Nephron progenitor cell (in vitro differentiated cells): Measurements from ENCODE around the gene LMAN1.

ENCODE experiments used
- DNase-seq: peaks from one replicate; pipeline ENCODE4 v3.0.0; 2021
- H3K27ac Mint-ChIP-seq: 2 replicates; pipeline ENCODE4 v1.8.0; 2021; ENCODE audit warnings: mild to moderate bottlenecking, moderate library complexity, mixed read lengths
- H3K27me3 Mint-ChIP-seq: 2 replicates; pipeline ENCODE4 v1.8.0; 2021; ENCODE audit warnings: mild to moderate bottlenecking, low read depth, mixed read lengths; ENCODE audit not compliant: poor library complexity
- H3K36me3 Mint-ChIP-seq: 2 replicates; pipeline ENCODE4 v1.8.0; 2021; ENCODE audit warnings: low read depth, mixed read lengths
- H3K4me1 Mint-ChIP-seq: 2 replicates; pipeline ENCODE4 v1.8.0; 2021; ENCODE audit warnings: mixed read lengths
- H3K4me3 Mint-ChIP-seq: 2 replicates; pipeline ENCODE4 v1.8.0; 2021; ENCODE audit warnings: mild to moderate bottlenecking, moderate library complexity, mixed read lengths
- H3K9me3 Mint-ChIP-seq: 2 replicates; pipeline ENCODE4 v1.8.0; 2021; ENCODE audit warnings: mild to moderate bottlenecking, moderate library complexity, mixed read lengths
- CTCF ChIP-seq: fragments of 200-600 bp; sonication (generic); IDR thresholded peaks from 2 replicates; pipeline ENCODE4 v1.5.0; 2021; ENCODE audit warnings: antibody characterized with exemption

The LMAN1 gene

GRCh38 chr18:59358712-59359575 is at the start of gene LMAN1:
Gene LMAN1 (minus strand): TSS chr18:59359265. CDS start chr18:59359244, 21 bp downstream.
- Mint-ChIP-seq H3K36me3 (peaks cover 12% of the 10 kb centered on the region), H3K27me3 (peaks cover 9% of the 10 kb centered on the region), H3K9me3 (peaks cover 8% of the 10 kb centered on the region), H3K4me3 (peak within 1 kb of the TSS; percentile 98), H3K27ac (peak within 1 kb of the TSS; percentile 99), H3K4me1 (peaks cover 25% of the 10 kb centered on the region)
- TF ChIP-seq CTCF = no peak
- DNase-seq = peak; percentile 98

- Mint-ChIP-seq H3K36me3 (no peaks in the 10 kb centered on the region), H3K27ac (no peak overlapping the region), H3K4me3 (no peak overlapping the region), H3K27me3 (peaks cover 12% of the 10 kb centered on the region), H3K9me3 (no peaks in the 10 kb centered on the region), H3K4me1 (no peaks in the 10 kb centered on the region)
- DNase-seq = peak; percentile 77
- TF ChIP-seq CTCF = peak; percentile 95
These were observed 43.5 kb upstream of the LMAN1 start for GRCh38 chr18:59402432-59403090.

GRCh38 chr18:59400407-59400806 is 41.3 kb upstream of the LMAN1 start:
- H3K27me3 Mint-ChIP-seq = peaks cover 17% of the 10 kb centered on the region
- no peak for DNase-seq
- H3K36me3 Mint-ChIP-seq = no peaks in the 10 kb centered on the region
- no peaks in the 10 kb centered on the region for H3K9me3 Mint-ChIP-seq
- no peak overlapping the region for H3K27ac Mint-ChIP-seq
- TF ChIP-seq CTCF = no peak
- no peak overlapping the region for H3K4me3 Mint-ChIP-seq
- peaks cover 7% of the 10 kb centered on the region for H3K4me1 Mint-ChIP-seq

GRCh38 chr18:59395226-59396175 is 36.4 kb upstream of the LMAN1 start:
- TF ChIP-seq CTCF = no peak
- peaks cover 5% of the 10 kb centered on the region for H3K9me3 Mint-ChIP-seq
- no peak overlapping the region for H3K4me3 Mint-ChIP-seq
- H3K4me1 Mint-ChIP-seq = peaks cover 13% of the 10 kb centered on the region
- peak overlapping the region; percentile 7 for H3K27ac Mint-ChIP-seq
- no peak for DNase-seq
- peaks cover 46% of the 10 kb centered on the region for H3K27me3 Mint-ChIP-seq
- H3K36me3 Mint-ChIP-seq = no peaks in the 10 kb centered on the region

GRCh38 chr18:59393381-59393780 is 34.3 kb upstream of the LMAN1 start:
- no peak overlapping the region for H3K4me3 Mint-ChIP-seq
- no peak for DNase-seq
- H3K27ac Mint-ChIP-seq = no peak overlapping the region
- H3K9me3 Mint-ChIP-seq = peaks cover 5% of the 10 kb centered on the region
- peaks cover 51% of the 10 kb centered on the region for H3K27me3 Mint-ChIP-seq
- peaks cover 24% of the 10 kb centered on the region for H3K4me1 Mint-ChIP-seq
- H3K36me3 Mint-ChIP-seq = no peaks in the 10 kb centered on the region
- no peak for TF ChIP-seq CTCF
